Activated B cell treated with CpG ODN at 0.5 μM for 24 hours (primary cell): ENCODE measurements around the gene AUTS2. TPM values are rescaled to one million over a fixed set of nuclear protein-coding genes. Genes with fewer than 3 reads are reported as not detected.

Experiments used
- ATAC-seq: fragments of 200-7000 bp; cut with Tn5 transposase; one replicate; pipeline ENCODE4 v1.10.0; 2021; ENCODE audit warnings: low read depth, mild to moderate bottlenecking, moderate library complexity
- CTCF ChIA-PET: fragments of 350-600 bp; sonication (Branson Sonifier 250); formaldehyde crosslinking; loops from one replicate; lab custom pipeline; 2021; ENCODE audit warnings: antibody characterized with exemption; lab: Charles Lee
- POLR2A ChIA-PET: fragments of 350-600 bp; sonication (Branson Sonifier 250); formaldehyde crosslinking; loops from one replicate; lab custom pipeline; 2021; ENCODE audit warnings: antibody characterized with exemption; lab: Charles Lee
- DNase-seq: peaks from one replicate; pipeline ENCODE4 v3.0.0; 2022
- H3K27ac Mint-ChIP-seq: one replicate; pipeline ENCODE4 v1.8.0; 2020; ENCODE audit warnings: mixed read lengths
- H3K27me3 Mint-ChIP-seq: one replicate; pipeline ENCODE4 v1.8.0; 2021; ENCODE audit warnings: mixed read lengths
- H3K36me3 Mint-ChIP-seq: one replicate; pipeline ENCODE4 v1.8.0; 2021; ENCODE audit warnings: low read depth, mixed read lengths
- H3K4me1 Mint-ChIP-seq: one replicate; pipeline ENCODE4 v1.8.0; 2021; ENCODE audit warnings: mixed read lengths
- H3K4me3 Mint-ChIP-seq: one replicate; pipeline ENCODE4 v1.8.0; 2020; ENCODE audit warnings: mild to moderate bottlenecking, mixed read lengths
- H3K9me3 Mint-ChIP-seq: one replicate; pipeline ENCODE4 v1.8.0; 2020; ENCODE audit warnings: mixed read lengths
- intact Hi-C: fragments of 100-400 bp; cut with micrococcal nuclease; formaldehyde crosslinking; loops from one replicate; pipeline ENCODE4 v1.15.1; 2024
- total RNA-seq: library from RNA; stranded (reverse); gene quantifications from 2 replicates; pipeline ENCODE4 v1.2.3, GENCODE V29; 2022
- TF ChIP-seq, protein P1 (sequence below): fragments of 200-600 bp; IDR thresholded peaks from one replicate; pipeline ENCODE4 v1.8.0; 2022; ENCODE audit warnings: antibody characterized with exemption, mild to moderate bottlenecking

Gene AUTS2
- total RNA-seq, 1 donor from 2014 or later, result 15.9 TPM

DNA sequence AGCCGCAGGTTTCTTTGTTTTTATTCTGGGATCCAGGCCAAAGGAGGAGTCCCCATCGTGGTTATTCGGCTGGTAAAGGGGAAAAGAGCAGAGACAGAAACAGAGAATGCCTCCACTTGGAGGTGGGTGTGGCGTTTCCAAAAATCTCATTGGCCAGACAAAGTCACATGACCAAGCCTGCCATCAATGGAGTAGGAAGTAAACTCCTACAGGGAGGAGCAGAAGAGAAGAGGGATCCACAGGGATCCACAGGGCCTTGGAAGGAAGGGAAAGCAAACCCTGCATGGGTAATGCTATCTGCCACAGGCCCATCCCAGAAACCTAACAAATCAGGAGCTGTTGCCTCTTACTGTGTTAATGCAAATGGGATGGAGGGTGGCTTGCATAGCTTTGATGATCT, 1107.9 kb downstream of the AUTS2 start:
- TF ChIP-seq, protein P1, sequence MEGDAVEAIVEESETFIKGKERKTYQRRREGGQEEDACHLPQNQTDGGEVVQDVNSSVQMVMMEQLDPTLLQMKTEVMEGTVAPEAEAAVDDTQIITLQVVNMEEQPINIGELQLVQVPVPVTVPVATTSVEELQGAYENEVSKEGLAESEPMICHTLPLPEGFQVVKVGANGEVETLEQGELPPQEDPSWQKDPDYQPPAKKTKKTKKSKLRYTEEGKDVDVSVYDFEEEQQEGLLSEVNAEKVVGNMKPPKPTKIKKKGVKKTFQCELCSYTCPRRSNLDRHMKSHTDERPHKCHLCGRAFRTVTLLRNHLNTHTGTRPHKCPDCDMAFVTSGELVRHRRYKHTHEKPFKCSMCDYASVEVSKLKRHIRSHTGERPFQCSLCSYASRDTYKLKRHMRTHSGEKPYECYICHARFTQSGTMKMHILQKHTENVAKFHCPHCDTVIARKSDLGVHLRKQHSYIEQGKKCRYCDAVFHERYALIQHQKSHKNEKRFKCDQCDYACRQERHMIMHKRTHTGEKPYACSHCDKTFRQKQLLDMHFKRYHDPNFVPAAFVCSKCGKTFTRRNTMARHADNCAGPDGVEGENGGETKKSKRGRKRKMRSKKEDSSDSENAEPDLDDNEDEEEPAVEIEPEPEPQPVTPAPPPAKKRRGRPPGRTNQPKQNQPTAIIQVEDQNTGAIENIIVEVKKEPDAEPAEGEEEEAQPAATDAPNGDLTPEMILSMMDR, result no peak
- CTCF ChIA-PET, result no interaction called here
- ATAC-seq (no peak), DNase-seq (no peak)
- H3K4me3 Mint-ChIP-seq, result no peak overlapping the region
- H3K27me3 Mint-ChIP-seq, result no peaks in the 10 kb centered on the region
- no peaks in the 10 kb centered on the region for H3K4me1 Mint-ChIP-seq
- no peak overlapping the region for H3K27ac Mint-ChIP-seq
- intact Hi-C loops, result no loop called here
- no peaks in the 10 kb centered on the region for H3K36me3 Mint-ChIP-seq
- POLR2A ChIA-PET, result no interaction called here
- no peaks in the 10 kb centered on the region for H3K9me3 Mint-ChIP-seq

GRCh38 chr7:70706698-70707097, 1108.4 kb downstream of the AUTS2 start:
- intact Hi-C loops, result no loop called here
- ChIA-PET CTCF (no interaction called here), POLR2A (no interaction called here)
- Mint-ChIP-seq H3K27ac (no peak overlapping the region), H3K9me3 (no peaks in the 10 kb centered on the region), H3K27me3 (no peaks in the 10 kb centered on the region), H3K4me3 (no peak overlapping the region), H3K36me3 (no peaks in the 10 kb centered on the region), H3K4me1 (no peaks in the 10 kb centered on the region)
- DNase-seq, result no peak
- TF ChIP-seq, protein P1, result no peak
- no peak for ATAC-seq

- CTCF ChIA-PET, result no interaction called here
- no peak for DNase-seq
- POLR2A ChIA-PET, result no interaction called here
- H3K36me3 Mint-ChIP-seq, result no peaks in the 10 kb centered on the region
- H3K4me1 Mint-ChIP-seq, result no peaks in the 10 kb centered on the region
- no peak overlapping the region for H3K4me3 Mint-ChIP-seq
- H3K27me3 Mint-ChIP-seq, result no peaks in the 10 kb centered on the region
- no peak for ATAC-seq
- H3K9me3 Mint-ChIP-seq, result no peaks in the 10 kb centered on the region
- no peak overlapping the region for H3K27ac Mint-ChIP-seq
- intact Hi-C loops, result no loop called here
- TF ChIP-seq, protein P1, result no peak
Observed at GRCh38 chr7:70707823-70708243, 1109.6 kb downstream of the AUTS2 start.

DNA sequence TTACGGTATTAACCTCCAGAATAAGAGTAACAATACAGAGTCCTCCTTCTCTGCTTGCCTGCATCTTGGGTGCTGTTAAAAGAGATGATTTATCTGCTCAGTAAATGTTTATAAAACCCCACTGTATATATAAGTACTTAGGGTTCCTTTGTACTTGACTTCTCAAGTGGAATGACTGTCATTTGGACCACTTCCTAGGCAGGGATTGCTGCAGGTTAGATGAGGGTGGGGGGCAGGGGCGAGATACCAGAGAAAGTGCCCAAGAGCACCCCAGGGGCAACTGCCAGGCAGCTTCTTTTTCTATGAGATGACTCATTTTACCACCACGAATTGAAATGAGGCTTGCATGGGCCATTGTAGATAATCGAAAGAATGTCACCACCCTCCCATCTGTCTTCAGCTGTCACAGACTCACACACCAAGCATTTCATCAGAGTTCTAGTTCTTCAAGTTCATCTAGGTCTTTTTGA, 1111.8 kb downstream of the AUTS2 start:
- DNase-seq, result no peak
- Mint-ChIP-seq H3K36me3 (no peaks in the 10 kb centered on the region), H3K9me3 (no peaks in the 10 kb centered on the region), H3K4me1 (no peaks in the 10 kb centered on the region), H3K27ac (no peak overlapping the region), H3K4me3 (no peak overlapping the region), H3K27me3 (no peaks in the 10 kb centered on the region)
- CTCF ChIA-PET, result interaction anchor here (1.0 kb wide), 1 partner anchor 12 kb away, joined by 3 read pairs; no protein-coding TSS in a partner anchor
- TF ChIP-seq, protein P1, result no peak
- POLR2A ChIA-PET, result no interaction called here
- ATAC-seq, result no peak
- intact Hi-C loops, result no loop called here

- Mint-ChIP-seq H3K4me3 (no peak overlapping the region), H3K27me3 (no peaks in the 10 kb centered on the region), H3K36me3 (no peaks in the 10 kb centered on the region), H3K4me1 (no peaks in the 10 kb centered on the region), H3K27ac (no peak overlapping the region), H3K9me3 (no peaks in the 10 kb centered on the region)
- DNase-seq, result no peak
- intact Hi-C loops, result no loop called here
- no peak for ATAC-seq
- ChIA-PET CTCF (interaction anchor here (1.0 kb wide), 1 partner anchor 12 kb away, joined by 3 read pairs; no protein-coding TSS in a partner anchor), POLR2A (no interaction called here)
- TF ChIP-seq, protein P1, result no peak
Observed at GRCh38 chr7:70710651-70711050, 1112.4 kb downstream of the AUTS2 start.
